GM13977 (cell line): ENCODE data around the gene SLC22A15.

Experiments used
- DNase-seq: peaks from one replicate; pipeline ENCODE4 v3.0.0; 2012; ENCODE audit warnings: low spot score
- CTCF ChIP-seq: IDR thresholded peaks from 2 replicates; pipeline ENCODE4 v1.5.1; 2012; ENCODE audit warnings: mild to moderate bottlenecking, control low read depth; ENCODE audit not compliant: insufficient read depth; ENCODE audit errors: extremely low read depth, missing control alignments
- in situ Hi-C: fragments of 300-500 bp; cut with MboI; formaldehyde crosslinking; loops from one replicate; pipeline ENCODE4 v1.12.0; 2022; ENCODE audit warnings: low sequenced_read_pairs, low pct_unique_long_range_greater_than_20kb, mixed read lengths, inconsistent platforms; ENCODE audit not compliant: unreplicated experiment

The SLC22A15 gene

DNA sequence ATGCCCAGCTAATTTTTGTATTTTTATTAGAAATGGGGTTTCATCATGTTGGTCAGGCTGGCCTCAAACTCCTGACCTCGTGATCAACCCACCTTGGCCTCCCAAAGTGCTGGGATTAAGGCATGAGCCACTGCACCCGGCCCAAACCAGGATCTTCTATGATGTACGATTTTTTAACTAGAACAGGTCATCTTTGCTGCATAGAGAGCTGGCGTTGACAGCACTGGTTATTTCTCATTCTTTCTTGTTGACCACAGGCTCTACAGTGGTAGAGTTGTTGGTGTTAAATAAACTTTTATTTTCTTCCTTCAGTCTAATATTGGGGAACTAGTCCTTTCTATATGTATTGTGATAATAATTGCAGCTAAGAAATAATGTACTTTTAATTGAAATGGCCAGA lies 131.1 kb downstream of the SLC22A15 start:
- no peak for TF ChIP-seq CTCF
- DNase-seq = no peak
- in situ Hi-C loops = no loop called here

DNA sequence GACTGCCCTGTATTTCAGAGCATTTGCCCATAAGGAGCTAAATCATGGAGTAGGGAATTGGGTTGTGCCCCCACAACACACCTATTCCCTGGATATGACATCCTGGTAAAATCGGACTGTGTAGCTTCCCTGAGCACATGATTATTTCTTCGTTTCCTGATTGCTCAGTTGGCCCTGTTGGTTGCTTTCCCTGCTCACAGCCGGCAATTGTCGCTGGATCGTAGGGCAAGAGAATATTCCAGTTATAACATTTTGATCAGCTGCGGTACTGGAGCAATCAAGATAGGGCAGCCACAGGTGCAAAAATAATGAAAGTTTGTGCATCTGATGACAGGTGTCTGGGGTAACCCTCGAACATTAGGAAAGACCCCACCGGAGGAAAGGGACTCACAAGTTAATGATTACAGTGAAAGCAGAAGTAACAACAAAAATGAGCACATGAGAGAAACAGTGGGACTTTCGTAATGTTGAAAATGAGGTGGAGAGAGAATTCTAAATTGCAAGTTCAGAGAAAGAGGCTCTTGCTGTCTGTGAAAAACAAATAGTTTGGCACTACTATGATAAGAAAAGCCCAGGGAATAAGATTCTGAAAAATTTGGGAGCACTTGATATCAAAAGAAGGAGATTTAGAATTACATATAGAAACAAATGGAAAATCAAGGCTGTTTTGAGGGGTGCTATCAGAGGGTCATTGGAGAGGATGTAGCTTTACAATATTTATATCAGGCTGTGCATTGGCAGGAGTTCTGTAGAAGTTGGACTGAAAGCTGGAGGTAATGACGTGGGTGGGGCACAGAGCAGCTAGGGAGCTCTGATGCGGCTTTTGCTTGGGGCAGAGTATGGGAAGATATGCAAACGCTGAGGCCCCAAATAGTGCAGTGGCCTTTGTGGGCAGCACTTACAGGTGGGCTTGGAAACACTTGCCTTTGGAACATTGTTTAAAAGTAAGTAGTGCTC lies 134.5 kb downstream of the SLC22A15 start, which contains the start of gene MAB21L3:
TSS of gene MAB21L3 (plus strand) at position 833 of the 957 bp plus-strand sequence. CDS start 1,217 bp downstream, outside the sequence.
- TF ChIP-seq CTCF = no peak
- in situ Hi-C loops = no loop called here
- DNase-seq = peak; percentile 38

- TF ChIP-seq CTCF = no peak
- in situ Hi-C loops = no loop called here
- DNase-seq = no peak
Observed at GRCh38 chr1:116111524-116112021, 135.3 kb downstream of the SLC22A15 start.

- in situ Hi-C loops = no loop called here
- TF ChIP-seq CTCF = no peak
Observed at GRCh38 chr1:116112388-116113140, 136.3 kb downstream of the SLC22A15 start.

GRCh38 chr1:116113615-116114014 lies 137.3 kb downstream of the SLC22A15 start:
- DNase-seq = no peak
- in situ Hi-C loops = no loop called here
- TF ChIP-seq CTCF = no peak

More at GRCh38 chr1:116112388-116113140, 136.3 kb downstream of the SLC22A15 start:
- DNase-seq = no peak
